Occipital lobe (tissue), 2 donors: ENCODE results near the gene SEPTIN10. TPM values are rescaled to one million over a fixed set of nuclear protein-coding genes. Genes with fewer than 3 reads are reported as not detected.

Experiments
- DNase-seq: peaks from one replicate; lab custom pipeline; 2025; lab: John Stamatoyannopoulos, UW
- total RNA-seq: library from RNA; depleted of rRNA; stranded (reverse); fragments of >200 nt; gene quantifications from one replicate; pipeline ENCODE4 v1.2.3, GENCODE V29; 2014

The SEPTIN10 gene
- total RNA-seq, 1 donor from 2014 or later, result 114 TPM

GRCh38 chr2:109499566-109499965 is 114.2 kb downstream of the SEPTIN10 start:
- DNase-seq, result no peak

DNA sequence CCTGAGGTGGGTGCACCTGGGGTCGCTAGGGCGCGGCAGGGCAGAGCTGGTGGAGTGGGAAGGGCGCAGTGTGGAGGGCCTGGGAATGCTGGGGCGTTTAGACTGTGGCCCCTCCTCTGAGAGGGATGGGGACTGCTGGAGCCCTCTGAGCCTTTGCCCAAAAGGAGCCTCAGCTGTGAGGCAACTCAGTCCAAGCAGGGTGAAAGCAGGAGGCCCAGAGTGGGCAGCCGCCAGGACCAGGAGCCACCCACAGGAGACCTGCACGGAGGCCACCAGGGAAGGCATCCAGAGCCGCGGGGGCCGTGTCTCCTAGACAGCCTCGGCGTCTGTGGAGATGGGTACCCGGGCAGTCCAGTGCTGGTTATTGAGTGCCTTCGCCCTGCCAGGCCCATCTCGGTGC is 114.9 kb downstream of the SEPTIN10 start:
- no peak for DNase-seq

DNA sequence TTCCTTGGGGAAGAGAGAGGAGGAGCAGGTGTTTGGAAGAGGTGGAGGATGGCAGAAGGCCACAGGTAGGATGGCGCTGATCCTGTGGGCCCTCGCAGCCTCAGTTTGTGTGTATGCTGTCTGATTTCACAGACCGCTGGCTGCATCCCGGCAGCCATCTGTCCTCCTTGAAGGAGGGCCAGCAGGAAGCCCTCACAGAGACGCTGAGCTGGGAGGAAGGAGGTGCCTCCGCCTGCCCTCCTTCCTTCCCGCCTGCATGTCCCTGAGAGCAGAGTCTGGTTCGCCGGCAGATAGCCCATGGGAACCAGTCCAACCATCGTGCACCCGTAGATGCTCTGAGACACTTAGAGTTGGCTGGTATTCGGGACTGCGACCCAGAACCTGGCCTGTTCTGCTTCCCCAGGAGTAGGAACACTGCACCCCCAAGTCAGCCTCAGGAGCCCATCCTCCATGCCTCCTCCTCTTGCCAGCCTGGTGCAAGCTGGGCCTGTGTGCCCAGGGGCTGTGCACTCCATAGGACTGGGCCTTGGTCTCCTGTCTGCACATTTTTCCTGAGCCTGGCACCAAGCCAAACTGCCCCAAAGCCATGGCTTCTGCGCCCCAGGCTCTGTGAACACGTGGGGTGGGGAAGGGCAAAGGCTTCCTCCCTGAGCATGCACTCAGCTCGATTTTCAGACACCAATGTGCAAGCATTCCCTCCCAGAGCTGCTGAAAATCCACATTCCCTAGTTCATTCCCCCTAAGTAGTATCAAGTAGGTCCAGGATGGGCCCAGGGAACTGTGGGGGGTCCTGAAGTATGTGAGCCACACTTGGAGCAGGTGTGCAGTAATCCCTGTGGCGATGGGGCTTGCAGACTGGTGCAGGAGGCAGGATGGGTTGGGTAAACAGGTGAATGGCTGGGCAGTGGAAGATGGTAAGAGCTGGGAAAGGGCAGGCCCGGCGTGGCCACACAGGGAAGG is 115.6 kb downstream of the SEPTIN10 start:
- DNase-seq, result peak; percentile 24

DNA sequence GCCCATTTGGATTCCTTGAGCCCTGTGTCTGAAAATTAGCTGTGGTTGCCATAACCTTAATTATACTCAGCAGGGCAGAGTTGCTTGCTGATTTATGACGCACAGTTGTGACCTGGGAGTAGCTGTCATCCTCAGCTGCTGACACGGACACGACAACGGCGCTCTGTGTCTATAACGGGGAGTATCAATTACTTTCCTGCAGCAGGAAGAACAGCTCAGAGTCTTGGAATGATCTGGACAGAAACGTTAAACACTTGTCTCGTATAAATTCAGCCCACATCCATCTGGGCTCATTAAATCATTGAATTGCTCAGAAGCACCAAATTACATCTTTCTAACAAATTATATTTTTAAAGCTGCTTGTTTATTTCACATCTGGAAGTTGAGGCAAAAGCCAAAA is 116.3 kb downstream of the SEPTIN10 start:
- DNase-seq, result no peak

GRCh38 chr2:109494351-109494750 is 119.4 kb downstream of the SEPTIN10 start:
- DNase-seq, result no peak

GRCh38 chr2:109493176-109493935 is 120.4 kb downstream of the SEPTIN10 start:
- no peak for DNase-seq

Other genes starting within 250 kb of the SEPTIN10 start
- gene SOWAHC, start 398 bp upstream of the SEPTIN10 start, total RNA-seq, result 44.0 TPM
- gene RGPD5, start 180.3 kb upstream of the SEPTIN10 start, total RNA-seq, result 86.1 TPM